Body of pancreas (tissue), 4 donors: ENCODE results near the gene DLG1. TPM values are rescaled to one million over a fixed set of nuclear protein-coding genes. Genes with fewer than 3 reads are reported as not detected.

ENCODE experiments used
- ATAC-seq: fragments of 150-250 bp; one replicate; pipeline ENCODE4 v1.9.1; 2016
- DNase-seq, 4 donors: peaks; one replicate each; pipeline ENCODE4 v3.0.0-alpha.2; 2019
- H3K27ac ChIP-seq, 4 donors: fragments of 200-600 bp; sonication (generic); 1 replicate in 3 of 4; 2 replicates in 1 of 4; pipeline versions ENCODE4 v1.5.1 to v1.6.1; 2016 to 2019; ENCODE audit warnings: mild to moderate bottlenecking in 1 of 4, mixed read lengths in 1 of 4, moderate library complexity in 1 of 4
- H3K27me3 ChIP-seq, 2 donors: fragments of 200-600 bp; sonication (generic); one replicate each; pipeline ENCODE4 v1.6.0; 2016; ENCODE audit warnings: mild to moderate bottlenecking in 1 of 2
- H3K36me3 ChIP-seq, 2 donors: fragments of 200-600 bp; sonication (generic); replicated peaks in 1 of 2; 2 replicates each; pipeline ENCODE4 v1.5.1; 2016; ENCODE audit warnings: low read depth in 2 of 2; ENCODE audit not compliant: insufficient read depth in 1 of 2
- H3K4me1 ChIP-seq: fragments of 200-600 bp; sonication (generic); one replicate; pipeline ENCODE4 v1.6.0; 2016
- H3K4me3 ChIP-seq, 2 donors: fragments of 200-600 bp; sonication (generic); 1 replicate in 1 of 2; 2 replicates in 1 of 2; pipeline ENCODE4 v1.5.1; 2016 to 2019
- H3K9me3 ChIP-seq, 3 donors: fragments of 200-600 bp; sonication (generic); 1 replicate in 2 of 3; 2 replicates in 1 of 3; pipeline ENCODE4 v1.5.1; 2016
- CTCF ChIP-seq, 7 experiments: fragments of 450-650 bp in 4 of 7; fragments of 200-600 bp in 3 of 7; sonication (generic) in 3 of 7; IDR thresholded peaks; one replicate each; pipeline ENCODE4 v1.5.1; 2016 to 2019; ENCODE audit warnings: antibody characterized with exemption in 7 of 7
- POLR2A ChIP-seq, 3 donors: fragments of 450-650 bp; IDR thresholded peaks; one replicate each; pipeline ENCODE4 v1.6.1; 2016; ENCODE audit warnings: antibody characterized with exemption in 3 of 3, mild to moderate bottlenecking in 2 of 3
- WGBS, 2 donors: methylation state at CpG; one replicate each; pipeline ENCODE4 v1.1.5; 2017; 5-methylcytosine and 5-hydroxymethylcytosine counted together
- intact Hi-C: fragments of 100-400 bp; cut with DNase I; formaldehyde crosslinking; loops from one replicate; pipeline ENCODE4 v1.15.1; 2023
- total RNA-seq, 2 donors: library from RNA; depleted of rRNA; stranded (reverse); fragments of >200 nt; gene quantifications; one replicate each; pipeline ENCODE4 v1.1.0, GENCODE V29; 2016

Gene DLG1
- total RNA-seq, 2 donors from 2014 or later = 45.8 to 48.8 TPM

- Histone ChIP-seq H3K27ac (no peak overlapping the region), H3K36me3 (no peaks in the 10 kb centered on the region), H3K27me3 (no peaks in the 10 kb centered on the region), H3K4me1 (no peaks in the 10 kb centered on the region), H3K9me3 (no peaks in the 10 kb centered on the region), H3K4me3 (no peak overlapping the region)
- DNase-seq (no peak), ATAC-seq (no peak)
- intact Hi-C loops = no loop called here
- WGBS, 2 donors = 88 to 90% methylated on average over 4 of the region's 4 CpGs
- TF ChIP-seq POLR2A (IDR thresholded peaks at IDR 0.05) (no peak), CTCF (IDR thresholded peaks at IDR 0.05) (no peak)
Measured at GRCh38 chr3:197337656-197338055, 39.2 kb upstream of the DLG1 start.

GRCh38 chr3:197337214-197337613 lies 38.8 kb upstream of the DLG1 start:
- no peak for ATAC-seq
- Histone ChIP-seq H3K36me3 (no peaks in the 10 kb centered on the region), H3K27ac (no peak overlapping the region), H3K4me1 (no peaks in the 10 kb centered on the region), H3K9me3 (no peaks in the 10 kb centered on the region), H3K27me3 (no peaks in the 10 kb centered on the region), H3K4me3 (no peak overlapping the region)
- intact Hi-C loops = no loop called here
- TF ChIP-seq CTCF (IDR thresholded peaks at IDR 0.05) = no peak
- no peak for DNase-seq
- WGBS, 2 donors = 94 to 97% methylated on average over 5 of the region's 5 CpGs

GRCh38 chr3:197336348-197336747 lies 37.9 kb upstream of the DLG1 start:
- no peaks in the 10 kb centered on the region for H3K9me3 ChIP-seq
- no peak overlapping the region for H3K4me3 ChIP-seq
- H3K27me3 ChIP-seq = no peaks in the 10 kb centered on the region
- no peaks in the 10 kb centered on the region for H3K4me1 ChIP-seq
- intact Hi-C loops = no loop called here
- H3K27ac ChIP-seq = no peak overlapping the region
- DNase-seq = no peak
- no peak for TF ChIP-seq CTCF (IDR thresholded peaks at IDR 0.05)
- no peak for TF ChIP-seq POLR2A (IDR thresholded peaks at IDR 0.05)
- no peak for ATAC-seq
- WGBS, 2 donors = 71 to 79% methylated on average over 4 of the region's 4 CpGs
- H3K36me3 ChIP-seq = no peaks in the 10 kb centered on the region

- WGBS, 2 donors = 78 to 86% methylated on average over 13 of the region's 13 CpGs
- no peak for DNase-seq
Measured at GRCh38 chr3:197335428-197336132, 37.2 kb upstream of the DLG1 start.

More at GRCh38 chr3:197335428-197336132, 37.2 kb upstream of the DLG1 start:
- Histone ChIP-seq H3K27me3 (no peaks in the 10 kb centered on the region), H3K36me3 (no peaks in the 10 kb centered on the region), H3K9me3 (no peaks in the 10 kb centered on the region), H3K4me1 (no peaks in the 10 kb centered on the region), H3K27ac (no peak overlapping the region), H3K4me3 (no peak overlapping the region)
- TF ChIP-seq CTCF (IDR thresholded peaks at IDR 0.05) = no peak
- no peak for TF ChIP-seq POLR2A (IDR thresholded peaks at IDR 0.05)
- no peak for ATAC-seq
- intact Hi-C loops = no loop called here
